PC-9 (cell line): ENCODE data around the gene LAMP1. TPM values are rescaled to one million over a fixed set of nuclear protein-coding genes. Genes with fewer than 3 reads are reported as not detected.

Experiments used
- BruUV-seq: library from RNA; stranded (reverse); fragments of 400-500 nt; replicated peaks from 2 replicates; lab custom pipeline; 2021; lab: Mats Ljungman, UMichigan
- CTCF ChIA-PET: fragments of 300-600 bp; sonication (Branson Sonifier 250); formaldehyde crosslinking; loops from one replicate; lab custom pipeline; 2022; ENCODE audit warnings: antibody characterized with exemption; lab: Charles Lee
- POLR2A ChIA-PET: fragments of 300-600 bp; sonication (Branson Sonifier 250); formaldehyde crosslinking; loops from one replicate; lab custom pipeline; 2022; ENCODE audit warnings: antibody characterized with exemption; ENCODE audit not compliant: unreplicated experiment; lab: Charles Lee
- DNase-seq, 2 experiments: peaks; one replicate each; pipeline versions ENCODE4 v3.0.0 to v3.0.0-alpha.2; 2015 to 2022; ENCODE audit warnings: mixed read lengths in 1 of 2
- H2AFZ ChIP-seq: fragments of 200-600 bp; sonication (generic); 2 replicates; pipeline ENCODE4 v1.8.1; 2017; ENCODE audit warnings: antibody characterized with exemption
- H3F3A ChIP-seq: fragments of 200-600 bp; sonication (generic); 2 replicates; pipeline ENCODE4 v1.8.1; 2017; ENCODE audit warnings: antibody characterized with exemption, mild to moderate bottlenecking, low read depth; ENCODE audit not compliant: insufficient read depth
- H3K27ac ChIP-seq: fragments of 200-600 bp; sonication (generic); 2 replicates; pipeline ENCODE4 v1.6.1; 2016; ENCODE audit warnings: mixed run types
- H3K27me3 ChIP-seq: fragments of 200-600 bp; sonication (generic); 2 replicates; pipeline ENCODE4 v1.6.1; 2016; ENCODE audit warnings: low read depth, mixed run types; ENCODE audit not compliant: insufficient read depth
- H3K36me3 ChIP-seq: fragments of 200-600 bp; sonication (generic); 2 replicates; pipeline ENCODE4 v1.6.1; 2016; ENCODE audit warnings: low read depth, mixed run types
- H3K4me1 ChIP-seq: fragments of 200-600 bp; sonication (generic); replicated peaks from 2 replicates; pipeline ENCODE4 v1.6.1; 2016; ENCODE audit warnings: mixed run types; ENCODE audit not compliant: insufficient read depth
- H3K4me2 ChIP-seq: fragments of 200-600 bp; sonication (generic); 2 replicates; pipeline ENCODE4 v1.6.1; 2017; ENCODE audit warnings: mixed run types
- H3K4me3 ChIP-seq: fragments of 200-600 bp; sonication (generic); 2 replicates; pipeline ENCODE4 v1.6.1; 2016; ENCODE audit warnings: mixed run types
- H3K79me2 ChIP-seq: fragments of 200-600 bp; sonication (generic); 2 replicates; pipeline ENCODE4 v1.6.1; 2017; ENCODE audit warnings: low read depth, mixed run types
- H3K9me2 ChIP-seq: fragments of 200-600 bp; sonication (generic); 2 replicates; pipeline ENCODE4 v1.8.1; 2017; ENCODE audit warnings: mild to moderate bottlenecking; ENCODE audit not compliant: insufficient read depth
- H3K9me3 ChIP-seq: fragments of 200-600 bp; sonication (generic); 2 replicates; pipeline ENCODE4 v1.8.1; 2016; ENCODE audit warnings: low read depth; ENCODE audit not compliant: insufficient read depth
- H4K20me1 ChIP-seq: fragments of 200-600 bp; sonication (generic); 2 replicates; pipeline ENCODE4 v1.8.1; 2017; ENCODE audit not compliant: insufficient read depth
- EZH2 ChIP-seq: fragments of 200-600 bp; sonication (generic); IDR thresholded peaks from 2 replicates; pipeline ENCODE4 v1.8.0; 2017; ENCODE audit warnings: antibody characterized with exemption, low read depth
- intact Hi-C: fragments of 100-400 bp; cut with micrococcal nuclease; formaldehyde crosslinking; loops from one replicate; pipeline ENCODE4 v1.10.0; 2022; ENCODE audit not compliant: unreplicated experiment
- total RNA-seq: library from RNA; stranded (reverse); gene quantifications from 2 replicates; pipeline ENCODE4 v1.2.3, GENCODE V29; 2021
- TF ChIP-seq, protein P1 (sequence below): fragments of 200-600 bp; sonication (generic); conservative IDR thresholded peaks from 2 replicates; pipeline ENCODE4 v1.6.1; 2017; ENCODE audit warnings: mixed run types, antibody characterized with exemption, mild to moderate bottlenecking, moderate library complexity

The LAMP1 gene
- total RNA-seq, 1 experiment from 2014 or later: 186 TPM

- intact Hi-C loops: no loop called here
- CTCF ChIA-PET: interaction anchor here (0.6 kb wide), 1 partner anchor 181 kb away, joined by 15 read pairs; no protein-coding TSS in a partner anchor
Observed at GRCh38 chr13:113338451-113338850, 41.4 kb downstream of the LAMP1 start.

GRCh38 chr13:113342820-113343691 lies 46.0 kb downstream of the LAMP1 start:
- Histone ChIP-seq H3K4me1 (no peaks in the 10 kb centered on the region), H3K9me3 (no peaks in the 10 kb centered on the region), H3K27me3 (no peaks in the 10 kb centered on the region), H3K27ac (no peak overlapping the region), H4K20me1 (0 out of 2 replicates have a peak, but pooled peaks cover 6% of the 10 kb centered on the region), H3K9me2 (no peaks in the 10 kb centered on the region), H3K4me2 (no peak overlapping the region), H2AFZ (no peak overlapping the region), H3K79me2 (no peaks in the 10 kb centered on the region), H3K4me3 (no peak overlapping the region), H3F3A (peaks cover 19% of the 10 kb centered on the region), H3K36me3 (no peaks in the 10 kb centered on the region)
- no peak for DNase-seq
- TF ChIP-seq, protein P1, sequence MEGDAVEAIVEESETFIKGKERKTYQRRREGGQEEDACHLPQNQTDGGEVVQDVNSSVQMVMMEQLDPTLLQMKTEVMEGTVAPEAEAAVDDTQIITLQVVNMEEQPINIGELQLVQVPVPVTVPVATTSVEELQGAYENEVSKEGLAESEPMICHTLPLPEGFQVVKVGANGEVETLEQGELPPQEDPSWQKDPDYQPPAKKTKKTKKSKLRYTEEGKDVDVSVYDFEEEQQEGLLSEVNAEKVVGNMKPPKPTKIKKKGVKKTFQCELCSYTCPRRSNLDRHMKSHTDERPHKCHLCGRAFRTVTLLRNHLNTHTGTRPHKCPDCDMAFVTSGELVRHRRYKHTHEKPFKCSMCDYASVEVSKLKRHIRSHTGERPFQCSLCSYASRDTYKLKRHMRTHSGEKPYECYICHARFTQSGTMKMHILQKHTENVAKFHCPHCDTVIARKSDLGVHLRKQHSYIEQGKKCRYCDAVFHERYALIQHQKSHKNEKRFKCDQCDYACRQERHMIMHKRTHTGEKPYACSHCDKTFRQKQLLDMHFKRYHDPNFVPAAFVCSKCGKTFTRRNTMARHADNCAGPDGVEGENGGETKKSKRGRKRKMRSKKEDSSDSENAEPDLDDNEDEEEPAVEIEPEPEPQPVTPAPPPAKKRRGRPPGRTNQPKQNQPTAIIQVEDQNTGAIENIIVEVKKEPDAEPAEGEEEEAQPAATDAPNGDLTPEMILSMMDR: no peak
- TF ChIP-seq EZH2: no peak
- CTCF ChIA-PET: no interaction called here
- POLR2A ChIA-PET: interaction anchor here (0.6 kb wide), 1 partner anchor 27 kb away, joined by 9 read pairs; no protein-coding TSS in a partner anchor
- intact Hi-C loops: no loop called here
- BruUV-seq: no TSS peak

More at GRCh38 chr13:113338451-113338850, 41.4 kb downstream of the LAMP1 start:
- no TSS peak for BruUV-seq
- DNase-seq: no peak
- TF ChIP-seq, protein P1: no peak
- TF ChIP-seq EZH2: no peak
- no peak overlapping the region for H3K4me3 ChIP-seq
- no peaks in the 10 kb centered on the region for H3K27me3 ChIP-seq
- no peaks in the 10 kb centered on the region for H3K4me1 ChIP-seq
- POLR2A ChIA-PET: no interaction called here
- no peak overlapping the region for H3K4me2 ChIP-seq
- no peak overlapping the region for H2AFZ ChIP-seq
- H3K36me3 ChIP-seq: no peaks in the 10 kb centered on the region
- H4K20me1 ChIP-seq: 0 out of 2 replicates have a peak, but pooled peaks cover 6% of the 10 kb centered on the region
- no peak overlapping the region for H3K27ac ChIP-seq
- H3K9me2 ChIP-seq: no peaks in the 10 kb centered on the region
- H3F3A ChIP-seq: peaks cover 10% of the 10 kb centered on the region
- H3K9me3 ChIP-seq: no peaks in the 10 kb centered on the region
- H3K79me2 ChIP-seq: no peaks in the 10 kb centered on the region

GRCh38 chr13:113343692-113343968 lies 46.6 kb downstream of the LAMP1 start:
- Histone ChIP-seq H3F3A (peaks cover 19% of the 10 kb centered on the region), H3K4me2 (no peak overlapping the region), H3K9me2 (no peaks in the 10 kb centered on the region), H3K27me3 (no peaks in the 10 kb centered on the region), H3K9me3 (no peaks in the 10 kb centered on the region), H3K36me3 (peaks cover under 1% of the 10 kb centered on the region; the same call in 1 of the 2 replicates), H3K4me1 (no peaks in the 10 kb centered on the region), H4K20me1 (0 out of 2 replicates have a peak, but pooled peaks cover 6% of the 10 kb centered on the region), H3K79me2 (no peaks in the 10 kb centered on the region), H3K4me3 (no peak overlapping the region), H2AFZ (no peak overlapping the region), H3K27ac (no peak overlapping the region)
- no peak for TF ChIP-seq EZH2
- TF ChIP-seq, protein P1: no peak
- no TSS peak for BruUV-seq
- no peak for DNase-seq
- ChIA-PET POLR2A (no interaction called here), CTCF (no interaction called here)
- intact Hi-C loops: no loop called here
